ENCODE data around the gene TIMELESS. TPM values are rescaled to one million over a fixed set of nuclear protein-coding genes. Genes with fewer than 3 reads are reported as not detected.
"Not testable (repeated sequence)": the region's sequence is repeated elsewhere in the genome, so short reads cannot be mapped to it uniquely, and the experiment has no call there.

The TIMELESS gene
- total RNA-seq = 10 to 100 TPM in 1 of 4 donors, 1 to 10 TPM in 3; 4.8 to 47.0 (median 6.0) TPM

- peak within 1 kb of the TSS; percentile 60 to 77 (median 70) for H3K4me3 ChIP-seq
- H3K27ac ChIP-seq = peak within 1 kb of the TSS; percentile 68 to 92 (median 82)
- no peaks in the 10 kb centered on the region for H3K9me3 ChIP-seq
- no peaks in the 10 kb centered on the region for H3K27me3 ChIP-seq
- DNase-seq = peak; percentile 87 to 95 (median 94)
- peaks cover 0 to 6% (median 0%) of the 10 kb centered on the region in 4 donors for H3K4me1 ChIP-seq
- peak; percentile 47 to 48 for TF ChIP-seq POLR2A (IDR thresholded peaks at IDR 0.05)
- TF ChIP-seq CTCF (IDR thresholded peaks at IDR 0.05) = peak in 3 of 6 experiments; percentile 19 to 28 (median 27)
- no peaks in the 10 kb centered on the region for H3K36me3 ChIP-seq
Measured at GRCh38 chr12:56448860-56449621, at the start of gene TIMELESS. TIMELESS (minus strand) TSS chr12:56449426; CDS start chr12:56434170, 15,256 bp downstream.

- not testable (repeated sequence) for H3K27ac ChIP-seq, H3K4me3 ChIP-seq, H3K27me3 ChIP-seq, H3K36me3 ChIP-seq, DNase-seq, H3K4me1 ChIP-seq, H3K9me3 ChIP-seq
Measured at GRCh38 chr12:56498126-56498902, 49.1 kb upstream of the TIMELESS start.

GRCh38 chr12:56496704-56497103 is 47.5 kb upstream of the TIMELESS start:
- peak; percentile 55 to 86 (median 62) for DNase-seq
- not testable (repeated sequence) for H3K27me3 ChIP-seq, H3K9me3 ChIP-seq, H3K4me1 ChIP-seq, H3K36me3 ChIP-seq, H3K27ac ChIP-seq, H3K4me3 ChIP-seq
- peak in 4 of 6 experiments; percentile 17 to 35 (median 25) for TF ChIP-seq CTCF (IDR thresholded peaks at IDR 0.05)

DNA sequence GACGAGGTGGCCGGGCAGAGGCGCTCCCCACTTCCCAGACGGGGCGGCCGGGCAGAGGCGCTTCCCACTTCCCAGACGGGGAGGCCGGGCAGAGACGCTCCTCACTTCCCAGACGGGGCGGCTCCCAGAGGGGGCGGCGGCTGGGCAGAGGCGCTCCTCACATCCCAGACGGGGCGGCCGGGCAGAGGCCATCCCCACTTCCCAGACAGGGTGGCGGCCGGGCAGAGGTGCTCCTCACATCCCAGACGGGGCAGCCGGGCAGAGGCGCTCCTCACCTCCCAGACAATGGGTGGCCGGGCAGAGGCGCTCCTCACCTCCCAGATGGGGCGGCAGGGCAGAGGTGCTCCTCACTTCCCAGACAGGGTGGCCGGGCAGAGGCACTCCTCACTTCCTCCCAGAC is 45.3 kb upstream of the TIMELESS start:
- not testable (repeated sequence) for H3K27me3 ChIP-seq, H3K4me1 ChIP-seq, H3K4me3 ChIP-seq, H3K9me3 ChIP-seq, H3K36me3 ChIP-seq, H3K27ac ChIP-seq, DNase-seq

GRCh38 chr12:56494106-56494415 is 44.8 kb upstream of the TIMELESS start:
- H3K27me3 ChIP-seq, H3K9me3 ChIP-seq, H3K36me3 ChIP-seq, H3K27ac ChIP-seq, H3K4me1 ChIP-seq, DNase-seq, H3K4me3 ChIP-seq: not testable (repeated sequence)

DNA sequence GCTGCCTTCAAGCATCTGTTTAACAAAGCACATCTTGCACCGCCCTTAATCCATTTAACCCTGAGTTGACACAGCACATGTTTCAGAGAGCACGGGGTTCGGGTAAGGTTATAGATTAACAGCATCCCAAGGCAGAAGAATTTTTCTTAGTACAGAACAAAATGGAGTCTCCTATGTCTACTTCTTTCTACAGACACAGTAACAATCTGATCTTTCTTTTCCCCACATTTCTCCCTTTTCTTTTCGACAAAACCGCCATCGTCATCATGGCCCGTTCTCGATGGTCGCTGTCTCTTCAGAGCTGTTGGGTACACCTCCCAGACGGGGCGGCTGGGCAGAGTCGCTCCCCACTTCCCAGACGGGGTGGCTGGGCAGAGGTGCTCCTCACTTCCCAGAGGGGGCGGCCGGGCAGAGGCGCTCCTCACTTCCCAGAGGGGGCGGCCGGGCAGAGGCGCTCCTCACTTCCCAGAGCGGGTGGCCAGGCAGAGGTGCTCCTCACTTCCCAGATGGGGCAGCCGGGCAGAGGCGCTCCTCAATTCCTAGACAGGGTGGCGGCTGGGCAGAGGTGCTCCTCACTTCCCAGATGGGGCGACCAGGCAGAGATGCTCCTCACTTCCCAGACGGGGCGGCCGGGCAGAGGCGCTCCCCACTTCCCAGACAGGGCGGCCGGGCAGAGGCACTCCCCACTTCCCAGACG is 44.3 kb upstream of the TIMELESS start:
- H3K36me3 ChIP-seq, H3K9me3 ChIP-seq, H3K4me3 ChIP-seq, H3K27me3 ChIP-seq, H3K27ac ChIP-seq, H3K4me1 ChIP-seq, DNase-seq: not testable (repeated sequence)

DNA sequence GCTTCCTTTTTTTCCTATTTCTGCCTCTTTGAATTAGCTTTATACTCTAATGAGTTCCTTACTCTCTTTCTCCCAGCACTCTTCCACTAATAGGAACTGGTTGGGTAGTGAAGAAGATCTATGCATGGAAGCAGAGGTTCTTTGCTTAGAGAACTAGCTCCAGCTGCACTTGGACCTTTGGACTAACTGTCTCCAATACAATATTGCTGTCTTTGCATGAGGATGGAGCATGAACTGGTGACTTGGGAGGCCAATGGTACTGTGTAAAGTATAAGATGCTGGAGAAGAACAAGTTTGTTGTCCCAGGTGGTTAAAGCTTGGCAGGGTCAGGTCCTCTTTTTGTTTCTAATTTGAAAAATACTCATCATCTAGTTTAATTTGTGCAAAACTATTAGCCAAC is 41.1 kb upstream of the TIMELESS start:
- Histone ChIP-seq H3K9me3 (no peaks in the 10 kb centered on the region), H3K27me3 (no peaks in the 10 kb centered on the region), H3K4me1 (peaks cover 0 to 12% (median 3%) of the 10 kb centered on the region in 4 donors), H3K27ac (no peak overlapping the region), H3K4me3 (no peak overlapping the region), H3K36me3 (no peaks in the 10 kb centered on the region)
- no peak for DNase-seq
- no peak for TF ChIP-seq CTCF (IDR thresholded peaks at IDR 0.05)
- no peak for TF ChIP-seq POLR2A (IDR thresholded peaks at IDR 0.05)
